ENCODE results near the gene TBC1D22A. TPM values are rescaled to one million over a fixed set of nuclear protein-coding genes. Genes with fewer than 3 reads are reported as not detected.

The TBC1D22A gene
- polyA plus RNA-seq, 1 of the 3 experiments (the other 2 are of a cell fraction): 16.5 TPM

DNA sequence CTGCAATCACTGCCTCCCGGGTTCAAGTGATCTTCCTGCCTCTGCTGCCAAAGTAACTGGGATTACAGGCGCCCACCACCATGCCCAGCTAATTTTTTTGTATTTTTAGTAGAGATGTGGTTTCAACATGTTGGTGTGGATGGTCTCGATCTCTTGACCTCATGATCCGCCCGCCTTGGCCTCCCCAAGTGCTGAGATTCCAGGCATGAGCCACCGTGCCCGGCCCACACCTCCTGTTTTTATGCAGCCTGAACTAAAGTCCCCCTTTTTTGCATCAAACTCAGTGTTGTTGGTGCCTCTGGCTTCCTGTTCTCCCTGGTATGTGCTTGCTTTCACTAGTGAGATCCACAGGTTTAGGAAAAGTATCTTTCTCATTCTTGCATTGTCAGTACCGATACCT is 4.2 kb downstream of the TBC1D22A start:
- peaks cover 0 to 3% of the 10 kb centered on the region in 2 experiments for H3K36me3 ChIP-seq (replicated peaks in 1 of 2; ENCODE audit: control insufficient read depth in 1 of 2, insufficient read depth in 2 of 2, low read length in 1 of 2)
- no peak overlapping the region for H3K9ac ChIP-seq
- 97% methylated on average over 8 of the region's 8 CpGs for WGBS (ENCODE audit: low lambda C conversion rate)
- peaks cover 99% of the 10 kb centered on the region for H3K79me2 ChIP-seq (ENCODE audit: insufficient read depth)
- TF ChIP-seq RFX5 (IDR thresholded peaks at IDR 0.05; ENCODE audit: low read length): no peak
- TF ChIP-seq, protein P1, sequence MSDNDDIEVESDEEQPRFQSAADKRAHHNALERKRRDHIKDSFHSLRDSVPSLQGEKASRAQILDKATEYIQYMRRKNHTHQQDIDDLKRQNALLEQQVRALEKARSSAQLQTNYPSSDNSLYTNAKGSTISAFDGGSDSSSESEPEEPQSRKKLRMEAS (IDR thresholded peaks at IDR 0.05; ENCODE audit: low read depth): no peak
- TF ChIP-seq, protein P2, sequence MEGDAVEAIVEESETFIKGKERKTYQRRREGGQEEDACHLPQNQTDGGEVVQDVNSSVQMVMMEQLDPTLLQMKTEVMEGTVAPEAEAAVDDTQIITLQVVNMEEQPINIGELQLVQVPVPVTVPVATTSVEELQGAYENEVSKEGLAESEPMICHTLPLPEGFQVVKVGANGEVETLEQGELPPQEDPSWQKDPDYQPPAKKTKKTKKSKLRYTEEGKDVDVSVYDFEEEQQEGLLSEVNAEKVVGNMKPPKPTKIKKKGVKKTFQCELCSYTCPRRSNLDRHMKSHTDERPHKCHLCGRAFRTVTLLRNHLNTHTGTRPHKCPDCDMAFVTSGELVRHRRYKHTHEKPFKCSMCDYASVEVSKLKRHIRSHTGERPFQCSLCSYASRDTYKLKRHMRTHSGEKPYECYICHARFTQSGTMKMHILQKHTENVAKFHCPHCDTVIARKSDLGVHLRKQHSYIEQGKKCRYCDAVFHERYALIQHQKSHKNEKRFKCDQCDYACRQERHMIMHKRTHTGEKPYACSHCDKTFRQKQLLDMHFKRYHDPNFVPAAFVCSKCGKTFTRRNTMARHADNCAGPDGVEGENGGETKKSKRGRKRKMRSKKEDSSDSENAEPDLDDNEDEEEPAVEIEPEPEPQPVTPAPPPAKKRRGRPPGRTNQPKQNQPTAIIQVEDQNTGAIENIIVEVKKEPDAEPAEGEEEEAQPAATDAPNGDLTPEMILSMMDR (IDR thresholded peaks at IDR 0.05): no peak
- no peak for TF ChIP-seq SIN3A (IDR thresholded peaks at IDR 0.05; ENCODE audit: borderline replicate concordance, low read depth, low read length)
- TF ChIP-seq, protein P3, sequence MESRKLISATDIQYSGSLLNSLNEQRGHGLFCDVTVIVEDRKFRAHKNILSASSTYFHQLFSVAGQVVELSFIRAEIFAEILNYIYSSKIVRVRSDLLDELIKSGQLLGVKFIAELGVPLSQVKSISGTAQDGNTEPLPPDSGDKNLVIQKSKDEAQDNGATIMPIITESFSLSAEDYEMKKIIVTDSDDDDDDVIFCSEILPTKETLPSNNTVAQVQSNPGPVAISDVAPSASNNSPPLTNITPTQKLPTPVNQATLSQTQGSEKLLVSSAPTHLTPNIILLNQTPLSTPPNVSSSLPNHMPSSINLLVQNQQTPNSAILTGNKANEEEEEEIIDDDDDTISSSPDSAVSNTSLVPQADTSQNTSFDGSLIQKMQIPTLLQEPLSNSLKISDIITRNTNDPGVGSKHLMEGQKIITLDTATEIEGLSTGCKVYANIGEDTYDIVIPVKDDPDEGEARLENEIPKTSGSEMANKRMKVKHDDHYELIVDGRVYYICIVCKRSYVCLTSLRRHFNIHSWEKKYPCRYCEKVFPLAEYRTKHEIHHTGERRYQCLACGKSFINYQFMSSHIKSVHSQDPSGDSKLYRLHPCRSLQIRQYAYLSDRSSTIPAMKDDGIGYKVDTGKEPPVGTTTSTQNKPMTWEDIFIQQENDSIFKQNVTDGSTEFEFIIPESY (IDR thresholded peaks at IDR 0.05; ENCODE audit: borderline replicate concordance, low read depth): no peak
- TF ChIP-seq EP300 (IDR thresholded peaks at IDR 0.05; ENCODE audit: borderline replicate concordance in 1 of 2, low read depth in 1 of 2, low read length in 1 of 2): no peak
- no peak for TF ChIP-seq MEF2A (IDR thresholded peaks at IDR 0.05; ENCODE audit: borderline replicate concordance, low read depth)
- TF ChIP-seq GABPA (IDR thresholded peaks at IDR 0.05; ENCODE audit: low read depth): no peak
- TF ChIP-seq, protein P4, sequence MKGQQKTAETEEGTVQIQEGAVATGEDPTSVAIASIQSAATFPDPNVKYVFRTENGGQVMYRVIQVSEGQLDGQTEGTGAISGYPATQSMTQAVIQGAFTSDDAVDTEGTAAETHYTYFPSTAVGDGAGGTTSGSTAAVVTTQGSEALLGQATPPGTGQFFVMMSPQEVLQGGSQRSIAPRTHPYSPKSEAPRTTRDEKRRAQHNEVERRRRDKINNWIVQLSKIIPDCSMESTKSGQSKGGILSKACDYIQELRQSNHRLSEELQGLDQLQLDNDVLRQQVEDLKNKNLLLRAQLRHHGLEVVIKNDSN (IDR thresholded peaks at IDR 0.05; ENCODE audit: borderline replicate concordance, low read depth): no peak
- TF ChIP-seq GATA2 (CRISPR knock-in tag; IDR thresholded peaks at IDR 0.05): no peak
- TF ChIP-seq RCOR1 (IDR thresholded peaks at IDR 0.05; ENCODE audit: low read length): no peak
- no peak for TF ChIP-seq ELF1 (IDR thresholded peaks at IDR 0.05)
- TF ChIP-seq, protein P5, sequence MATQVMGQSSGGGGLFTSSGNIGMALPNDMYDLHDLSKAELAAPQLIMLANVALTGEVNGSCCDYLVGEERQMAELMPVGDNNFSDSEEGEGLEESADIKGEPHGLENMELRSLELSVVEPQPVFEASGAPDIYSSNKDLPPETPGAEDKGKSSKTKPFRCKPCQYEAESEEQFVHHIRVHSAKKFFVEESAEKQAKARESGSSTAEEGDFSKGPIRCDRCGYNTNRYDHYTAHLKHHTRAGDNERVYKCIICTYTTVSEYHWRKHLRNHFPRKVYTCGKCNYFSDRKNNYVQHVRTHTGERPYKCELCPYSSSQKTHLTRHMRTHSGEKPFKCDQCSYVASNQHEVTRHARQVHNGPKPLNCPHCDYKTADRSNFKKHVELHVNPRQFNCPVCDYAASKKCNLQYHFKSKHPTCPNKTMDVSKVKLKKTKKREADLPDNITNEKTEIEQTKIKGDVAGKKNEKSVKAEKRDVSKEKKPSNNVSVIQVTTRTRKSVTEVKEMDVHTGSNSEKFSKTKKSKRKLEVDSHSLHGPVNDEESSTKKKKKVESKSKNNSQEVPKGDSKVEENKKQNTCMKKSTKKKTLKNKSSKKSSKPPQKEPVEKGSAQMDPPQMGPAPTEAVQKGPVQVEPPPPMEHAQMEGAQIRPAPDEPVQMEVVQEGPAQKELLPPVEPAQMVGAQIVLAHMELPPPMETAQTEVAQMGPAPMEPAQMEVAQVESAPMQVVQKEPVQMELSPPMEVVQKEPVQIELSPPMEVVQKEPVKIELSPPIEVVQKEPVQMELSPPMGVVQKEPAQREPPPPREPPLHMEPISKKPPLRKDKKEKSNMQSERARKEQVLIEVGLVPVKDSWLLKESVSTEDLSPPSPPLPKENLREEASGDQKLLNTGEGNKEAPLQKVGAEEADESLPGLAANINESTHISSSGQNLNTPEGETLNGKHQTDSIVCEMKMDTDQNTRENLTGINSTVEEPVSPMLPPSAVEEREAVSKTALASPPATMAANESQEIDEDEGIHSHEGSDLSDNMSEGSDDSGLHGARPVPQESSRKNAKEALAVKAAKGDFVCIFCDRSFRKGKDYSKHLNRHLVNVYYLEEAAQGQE (IDR thresholded peaks at IDR 0.05; ENCODE audit: low read depth, low read length): no peak
- no peak overlapping the region for H3K4me3 ChIP-seq (ENCODE audit: low read depth in 2 of 2, low read length in 1 of 2)
- H3F3A ChIP-seq (replicated peaks; ENCODE audit: insufficient read depth): no peaks in the 10 kb centered on the region
- H3K27ac ChIP-seq (ENCODE audit: low read depth in 2 of 2, low read length in 1 of 2): no peak overlapping the region
- DNase-seq: no peak
- H3K4me2 ChIP-seq: no peak overlapping the region
- peaks cover 5 to 8% of the 10 kb centered on the region in 2 experiments; a peak in 2 of 4 replicates for H3K4me1 ChIP-seq (ENCODE audit: control insufficient read depth in 1 of 2, insufficient read depth in 2 of 2, low read depth in 1 of 2, low read length in 1 of 2)
- no peaks in the 10 kb centered on the region for H3K9me2 ChIP-seq
- H4K20me1 ChIP-seq (ENCODE audit: insufficient read depth): peaks cover 22% of the 10 kb centered on the region; the same call in 1 of the 2 replicates
- no peaks in the 10 kb centered on the region for H3K27me3 ChIP-seq (ENCODE audit: insufficient read depth)
- no peak overlapping the region for H2AFZ ChIP-seq (ENCODE audit: low read depth)
- no peaks in the 10 kb centered on the region for H3K9me3 ChIP-seq
- ChIA-PET POLR2A (no interaction called here), CTCF (interaction anchor here (1.2 kb wide), 1 partner anchor 203 kb away, joined by 3 read pairs; no protein-coding TSS in a partner anchor)
